Aorta (tissue), 5 donors: ENCODE data around the gene SYT3. TPM values are rescaled to one million over a fixed set of nuclear protein-coding genes. Genes with fewer than 3 reads are reported as not detected.
"Not testable (repeated sequence)": the region's sequence is repeated elsewhere in the genome, so short reads cannot be mapped to it uniquely, and the experiment has no call there.

ENCODE experiments used
- ATAC-seq: fragments of 200-7000 bp; cut with Tn5 transposase; one replicate; pipeline ENCODE4 v1.9.1; 2022; ENCODE audit warnings: moderate library complexity; ENCODE audit not compliant: low FRiP score
- DNase-seq, 2 donors: peaks; one replicate each; pipeline ENCODE4 v3.0.0-alpha.2; 2020
- H3K27ac ChIP-seq, 2 donors: one replicate each; pipeline ENCODE4 v1.5.1; 2013; ENCODE audit warnings: low read length in 2 of 2, mild to moderate bottlenecking in 2 of 2, moderate library complexity in 2 of 2, control low read depth in 1 of 2, inconsistent platforms in 1 of 2, low read depth in 1 of 2
- H3K27me3 ChIP-seq, 2 donors: one replicate each; pipeline ENCODE4 v1.6.1; 2013; ENCODE audit warnings: control low read depth in 1 of 2, low read length in 1 of 2, mild to moderate bottlenecking in 1 of 2, moderate library complexity in 1 of 2; ENCODE audit not compliant: insufficient read depth in 2 of 2, control insufficient read depth in 1 of 2
- H3K36me3 ChIP-seq, 2 donors: one replicate each; pipeline ENCODE4 v1.6.1; 2013; ENCODE audit warnings: control low read depth in 1 of 2, low read length in 1 of 2, mild to moderate bottlenecking in 1 of 2; ENCODE audit not compliant: insufficient read depth in 2 of 2, control insufficient read depth in 1 of 2
- H3K4me1 ChIP-seq, 2 donors: one replicate each; pipeline ENCODE4 v1.6.1; 2013; ENCODE audit warnings: low read length in 2 of 2, control low read depth in 1 of 2, mild to moderate bottlenecking in 1 of 2, moderate library complexity in 1 of 2; ENCODE audit not compliant: insufficient read depth in 2 of 2, control insufficient read depth in 1 of 2
- H3K4me3 ChIP-seq, 2 donors: one replicate each; pipeline ENCODE4 v1.5.1; 2013; ENCODE audit warnings: low read length in 2 of 2, control low read depth in 1 of 2, mild to moderate bottlenecking in 1 of 2
- H3K9me3 ChIP-seq: one replicate; pipeline ENCODE4 v1.6.1; 2013; ENCODE audit warnings: mild to moderate bottlenecking, low read length; ENCODE audit not compliant: control insufficient read depth
- WGBS, 2 donors: extraction: QIAGEN DNeasy Blood & Tissue Kit; methylation state at CpG; one replicate each; pipeline ENCODE4 v1.1.7; 2013; 5-methylcytosine and 5-hydroxymethylcytosine counted together
- intact Hi-C, 2 donors: fragments of 100-400 bp; cut with DNase I; formaldehyde crosslinking; loops; one replicate each; pipeline versions ENCODE4 v1.14.2 to v1.15.0; 2022
- polyA plus RNA-seq, 2 donors: library from polyadenylated mRNA; stranded (reverse); fragments of 200-250 nt; gene quantifications; one replicate each; pipeline ENCODE4 v1.2.3, GENCODE V29; 2013
- total RNA-seq, 2 donors: library from RNA; stranded (reverse); fragmentation: NEBNext Ultra II Directional; extraction: Animal tissue kit (Norgen Biotek cat#: 25700); gene quantifications; one replicate each; pipeline ENCODE4 v1.2.1, GENCODE V29; 2021
- donor health status: healthy with polysubstance abuse.
- donor health status: Bipolar disorder and iron deficiency.
- donor health status: DM: no; HTN: no; CAD: no.
- donor health status: DM: no; HTN: no; CAD: no.
- donor health status: DM: yes; HTN: yes; CAD: no.

The SYT3 gene
- total and polyA plus RNA-seq, 4 donors = 0.45 to 0.55 TPM; not detected in 2

DNA sequence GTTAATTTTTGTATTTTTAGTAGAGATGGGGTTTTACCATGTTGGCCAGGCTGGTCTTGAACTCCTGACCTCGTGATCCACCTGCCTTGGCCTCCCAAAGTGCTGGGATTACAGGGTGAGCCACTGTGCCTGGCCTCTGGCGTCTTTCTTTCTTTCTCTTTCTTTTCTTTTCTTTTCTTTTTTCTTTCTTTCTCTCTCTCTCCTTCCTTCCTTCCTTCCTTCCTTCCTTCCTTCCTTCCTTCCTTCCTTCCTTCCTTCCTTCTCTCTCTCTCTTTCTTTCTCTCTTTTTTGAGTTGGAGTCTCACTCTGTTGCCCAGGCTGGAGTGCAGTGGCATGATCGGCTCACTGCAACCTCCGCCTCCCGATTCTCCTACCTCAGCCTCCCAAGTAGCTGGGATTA lies 20.5 kb downstream of the SYT3 start:
- H3K4me3 ChIP-seq, H3K4me1 ChIP-seq, ATAC-seq, H3K27ac ChIP-seq, H3K9me3 ChIP-seq, DNase-seq, H3K27me3 ChIP-seq, H3K36me3 ChIP-seq, intact Hi-C loops: not testable (repeated sequence)
- WGBS, 2 donors = 85 to 86% methylated on average over 5 of the region's 5 CpGs

DNA sequence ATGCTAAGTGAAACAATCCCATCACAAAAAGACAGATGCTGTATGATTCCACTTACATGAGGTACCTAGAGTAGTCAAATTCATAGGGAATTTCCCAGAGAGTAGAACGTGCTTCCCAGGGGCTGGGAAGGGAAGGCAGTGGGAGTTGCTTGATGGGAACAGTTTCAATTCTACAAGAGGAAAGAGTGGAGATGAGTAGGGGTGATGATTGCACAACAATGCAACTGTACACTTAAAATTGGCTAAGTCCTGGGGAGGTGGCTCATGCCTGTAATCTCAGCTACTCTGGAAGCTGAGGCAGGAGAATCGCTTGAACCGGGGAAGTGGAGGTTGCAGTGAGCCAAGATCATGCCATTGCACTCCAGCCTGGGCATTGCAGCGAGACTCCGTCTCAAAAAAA lies 21.3 kb downstream of the SYT3 start:
- H3K27me3 ChIP-seq, H3K9me3 ChIP-seq, DNase-seq, ATAC-seq, H3K27ac ChIP-seq, H3K36me3 ChIP-seq, H3K4me1 ChIP-seq, H3K4me3 ChIP-seq, intact Hi-C loops: not testable (repeated sequence)
- 75 to 77% methylated on average over 4 of the region's 5 CpGs for WGBS, 2 donors

DNA sequence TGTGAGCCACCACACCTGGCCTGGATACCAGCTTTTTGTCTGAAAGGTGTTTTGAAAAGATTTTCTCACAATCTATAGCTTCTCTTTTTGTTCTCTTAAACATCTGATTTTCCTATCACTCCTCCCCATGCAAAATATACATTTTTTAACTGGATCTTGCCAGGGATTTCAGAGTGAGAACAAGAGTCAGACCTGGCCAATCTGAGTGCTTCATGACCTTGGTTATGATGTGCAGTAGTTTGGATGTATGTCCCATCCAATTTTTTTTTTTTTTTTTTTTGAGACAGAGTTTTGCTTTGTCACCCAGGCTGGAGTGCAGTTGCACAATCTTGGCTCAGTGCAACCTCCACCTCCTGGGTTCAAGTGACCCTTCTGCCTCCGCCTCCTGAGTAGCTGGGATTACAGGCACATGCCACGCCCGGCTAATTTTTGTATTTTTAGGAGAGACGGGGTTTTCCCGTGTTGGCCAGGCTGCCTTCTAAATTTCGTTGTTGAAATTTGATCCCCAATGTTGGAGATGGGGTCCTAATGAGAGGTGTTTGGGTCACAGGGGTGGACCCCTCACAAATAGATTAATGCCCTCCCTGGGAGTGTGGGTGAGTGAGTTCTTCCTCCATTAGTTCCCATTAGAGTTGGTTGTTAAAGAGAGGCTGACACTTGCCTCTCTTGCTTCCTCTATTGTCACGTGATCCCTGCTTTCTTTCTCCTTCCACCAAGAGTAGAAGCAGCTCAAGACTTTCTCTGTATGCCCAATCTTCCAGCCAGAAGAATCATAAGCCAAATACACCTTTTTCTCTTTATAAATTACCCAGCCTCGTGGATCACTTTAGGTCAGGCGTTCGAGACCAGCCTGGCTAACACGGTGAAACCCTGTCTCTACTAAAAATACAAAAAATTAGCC lies 26.9 kb downstream of the SYT3 start:
- not testable (repeated sequence) for ATAC-seq, DNase-seq, H3K27me3 ChIP-seq

DNA sequence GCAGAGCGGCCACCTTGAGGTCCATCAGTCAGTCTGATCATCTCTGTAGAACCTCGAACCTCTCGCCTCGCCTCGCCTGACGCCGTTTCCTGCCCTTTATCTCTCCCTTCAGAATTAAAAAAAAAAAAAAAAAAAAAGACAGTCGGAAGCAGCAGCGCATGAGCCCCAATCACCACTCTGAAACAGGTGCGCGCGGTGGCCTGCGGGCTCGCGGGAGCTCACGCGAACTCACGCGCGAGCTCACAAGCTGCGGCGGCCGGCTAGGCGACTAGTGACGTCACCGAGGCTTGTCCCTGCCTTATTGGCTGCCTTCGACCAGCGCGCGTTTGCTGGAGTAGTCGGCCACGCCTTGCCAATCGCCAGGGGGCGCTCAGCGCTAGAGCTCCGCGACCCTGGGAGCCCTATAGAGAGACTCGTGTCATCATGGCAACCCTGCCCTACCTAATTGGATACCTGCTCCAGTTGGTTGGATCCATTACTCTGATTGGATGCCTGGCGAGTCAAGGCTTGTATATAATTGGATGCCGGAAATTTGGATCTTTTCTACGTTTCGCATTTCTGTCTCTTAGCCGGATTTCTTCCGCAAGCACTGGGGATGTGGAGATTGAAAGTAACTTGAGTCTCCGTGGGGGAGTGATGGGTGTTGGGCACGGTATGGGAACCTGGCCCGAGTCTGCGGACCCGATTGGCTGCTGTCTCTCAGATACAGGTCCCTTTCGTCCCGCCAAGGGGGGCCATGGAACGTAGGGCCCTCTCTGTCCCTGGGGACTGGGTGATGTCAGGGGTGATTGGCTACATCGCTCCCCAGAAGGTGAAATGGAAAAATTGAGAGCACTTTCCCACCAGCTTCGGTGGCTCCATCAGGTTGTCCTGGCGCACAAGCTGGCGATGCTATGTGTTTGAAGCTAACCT lies 31.6 kb downstream of the SYT3 start:
- H3K36me3 ChIP-seq = no peaks in the 10 kb centered on the region
- ATAC-seq (no peak), DNase-seq (peak; percentile 65 to 88)
- no peak overlapping the region for H3K27ac ChIP-seq
- no peaks in the 10 kb centered on the region for H3K27me3 ChIP-seq
- H3K4me3 ChIP-seq = no peak overlapping the region
- H3K4me1 ChIP-seq = no peaks in the 10 kb centered on the region
- intact Hi-C loops = no loop called here
- peaks cover 4% of the 10 kb centered on the region for H3K9me3 ChIP-seq
- WGBS, 2 donors = 12 to 15% methylated on average over 55 to 56 of the region's 56 CpGs

More for the DNA sequence above, 26.9 kb downstream of the SYT3 start:
- H3K27ac ChIP-seq, H3K4me1 ChIP-seq, intact Hi-C loops, H3K36me3 ChIP-seq, H3K4me3 ChIP-seq, H3K9me3 ChIP-seq: not testable (repeated sequence)
- 75 to 81% methylated on average over 11 of the region's 11 CpGs for WGBS, 2 donors

DNA sequence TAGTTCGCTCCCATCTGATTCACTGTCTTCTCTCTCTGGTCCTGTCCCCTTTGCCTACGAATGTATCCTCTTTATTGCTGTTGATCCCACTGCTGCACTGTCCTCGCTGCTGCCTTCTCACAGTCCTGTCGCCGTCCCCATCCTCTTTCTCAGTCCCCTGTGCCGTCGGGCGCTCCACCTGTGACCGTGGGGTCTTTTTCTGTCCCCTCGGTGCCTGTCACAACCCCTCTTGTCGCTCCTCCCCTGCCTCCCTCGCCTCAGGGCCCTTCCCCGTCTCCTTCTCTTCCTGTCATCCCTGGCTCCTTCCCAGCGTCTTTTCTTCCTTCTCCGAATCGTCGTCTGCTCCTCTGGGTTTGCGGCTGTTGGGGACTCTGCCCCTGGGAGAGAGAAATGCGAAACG lies 32.3 kb downstream of the SYT3 start:
- Histone ChIP-seq H3K27me3 (no peaks in the 10 kb centered on the region), H3K27ac (no peak overlapping the region), H3K4me3 (no peak overlapping the region), H3K4me1 (no peaks in the 10 kb centered on the region), H3K36me3 (no peaks in the 10 kb centered on the region), H3K9me3 (peaks cover 4% of the 10 kb centered on the region)
- ATAC-seq (no peak), DNase-seq (no peak)
- intact Hi-C loops = no loop called here
- 61 to 72% methylated on average over 20 of the region's 20 CpGs for WGBS, 2 donors

DNA sequence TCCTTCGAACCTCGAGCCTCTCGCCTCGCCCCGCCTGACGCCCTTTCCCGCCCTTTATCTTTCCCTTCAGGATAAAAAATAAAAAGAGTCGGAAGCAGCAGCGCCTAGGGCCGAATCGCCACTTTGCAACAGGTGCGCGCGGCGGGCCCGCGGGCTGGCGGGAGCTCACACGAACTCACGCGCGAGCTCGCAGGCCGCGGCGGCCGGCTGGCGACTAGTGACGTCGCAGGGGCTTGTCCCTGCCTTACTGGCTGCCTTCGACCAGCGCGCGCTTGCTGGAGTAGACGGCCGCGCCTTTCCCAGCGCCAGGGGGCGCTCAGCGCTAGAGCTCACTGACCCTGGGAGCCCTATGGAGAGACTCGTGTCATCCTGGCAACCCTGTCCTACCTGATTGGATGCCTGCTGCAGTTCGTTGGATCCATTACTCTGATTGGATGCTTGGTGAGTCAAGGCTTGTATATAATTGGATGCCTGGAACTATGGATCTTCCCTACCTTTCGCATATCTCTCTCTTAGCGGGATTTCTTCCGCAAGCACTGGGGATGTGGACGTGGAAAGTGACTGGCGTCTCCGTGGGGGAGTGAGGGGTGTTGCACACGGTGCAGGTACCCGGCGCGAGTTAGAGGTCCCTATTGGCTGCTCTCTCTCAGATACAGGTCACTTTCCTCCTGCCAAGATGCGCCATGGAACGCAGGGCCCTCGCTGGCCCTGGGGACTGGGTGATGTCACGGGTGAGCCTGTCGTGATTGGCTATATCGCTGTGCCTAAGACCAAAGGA lies 33.4 kb downstream of the SYT3 start:
- H3K36me3 ChIP-seq, H3K4me3 ChIP-seq, H3K9me3 ChIP-seq, H3K27ac ChIP-seq, DNase-seq, H3K27me3 ChIP-seq, intact Hi-C loops, H3K4me1 ChIP-seq, ATAC-seq: not testable (repeated sequence)
- 33 to 36% methylated on average over 42 to 50 of the region's 58 CpGs for WGBS, 2 donors

DNA sequence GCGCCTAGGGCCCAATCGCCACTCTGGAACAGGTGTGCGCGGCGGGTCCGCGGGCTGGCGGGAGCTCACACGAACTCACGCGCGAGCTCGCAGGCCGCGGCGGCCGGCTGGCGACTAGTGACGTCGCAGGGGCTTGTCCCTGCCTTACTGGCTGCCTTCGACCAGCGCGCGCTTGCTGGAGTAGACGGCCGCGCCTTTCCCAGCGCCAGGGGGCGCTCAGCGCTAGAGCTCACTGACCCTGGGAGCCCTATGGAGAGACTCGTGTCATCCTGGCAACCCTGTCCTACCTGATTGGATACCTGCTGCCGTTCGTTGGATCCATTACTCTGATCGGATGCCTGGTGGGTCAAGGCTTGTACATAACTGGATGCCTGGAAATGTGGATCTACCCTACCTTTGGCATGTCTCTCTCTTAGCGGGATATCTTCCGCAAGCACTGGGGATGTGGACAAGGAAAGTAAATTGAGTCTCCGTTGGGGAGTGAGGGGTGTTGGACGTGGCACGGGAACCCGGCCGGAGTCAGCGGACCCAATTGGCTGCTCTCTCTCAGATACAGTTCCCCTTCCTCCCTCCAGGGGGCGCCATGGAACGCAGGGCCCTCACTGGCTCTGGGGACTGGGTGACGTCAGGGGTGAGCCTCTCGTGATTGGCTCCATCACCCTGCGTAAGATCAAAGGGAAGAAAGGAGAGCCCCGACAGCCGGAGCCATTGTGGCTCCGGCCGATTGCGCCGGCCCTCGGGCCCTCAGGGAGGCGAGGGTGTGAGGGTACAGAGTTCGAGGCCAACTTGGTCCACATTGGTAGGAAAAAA lies 35.2 kb downstream of the SYT3 start:
- H3K36me3 ChIP-seq, H3K27ac ChIP-seq, H3K4me1 ChIP-seq, H3K4me3 ChIP-seq, ATAC-seq, DNase-seq, intact Hi-C loops, H3K27me3 ChIP-seq, H3K9me3 ChIP-seq: not testable (repeated sequence)
- 40% methylated on average over 48 of the region's 56 CpGs; no CpG with 5 or more reads in 1 of the 2 donors for WGBS, 2 donors

DNA sequence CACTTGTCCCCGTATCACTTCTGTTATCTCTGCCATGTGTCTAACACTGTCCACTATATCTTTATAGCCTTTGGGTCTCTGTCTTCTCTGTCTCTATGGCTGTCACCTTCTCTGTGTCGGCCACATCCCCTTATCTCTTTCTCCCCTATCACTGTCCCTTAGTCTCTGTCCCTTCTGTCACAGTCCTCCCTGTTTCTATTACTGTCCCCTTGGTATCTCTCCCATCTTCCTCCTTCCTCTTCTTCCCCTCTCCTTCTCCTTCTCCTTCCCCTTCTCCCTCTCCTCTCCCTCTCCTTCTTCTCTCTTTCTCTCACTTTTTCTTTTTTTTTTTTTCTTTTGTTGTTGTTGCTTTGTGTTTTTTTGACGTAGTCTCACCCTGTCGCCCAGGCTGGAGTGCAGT lies 36.7 kb downstream of the SYT3 start:
- Histone ChIP-seq H3K36me3 (no peaks in the 10 kb centered on the region), H3K27me3 (no peaks in the 10 kb centered on the region), H3K4me3 (no peak overlapping the region), H3K9me3 (peaks cover 3% of the 10 kb centered on the region), H3K4me1 (no peaks in the 10 kb centered on the region), H3K27ac (no peak overlapping the region)
- DNase-seq = no peak
- WGBS, 2 donors = 83 to 90% methylated on average over 4 of the region's 4 CpGs
- ATAC-seq = no peak
- intact Hi-C loops = no loop called here
